Astrocyte (in vitro differentiated cells and primary cell): ENCODE data around the gene MRPS6.

Experiments used
- EZH2 ChIP-seq: IDR thresholded peaks from 2 replicates; pipeline ENCODE4 v1.6.1; 2012; ENCODE audit warnings: mild to moderate bottlenecking, low read length, inconsistent platforms; ENCODE audit not compliant: insufficient read depth
- TF ChIP-seq, protein P1 (sequence below): IDR thresholded peaks from 2 replicates; pipeline ENCODE4 v1.5.1; 2011; ENCODE audit warnings: low read depth, mild to moderate bottlenecking, inconsistent platforms, low read length, moderate library complexity; ENCODE audit not compliant: insufficient read depth

DNA sequence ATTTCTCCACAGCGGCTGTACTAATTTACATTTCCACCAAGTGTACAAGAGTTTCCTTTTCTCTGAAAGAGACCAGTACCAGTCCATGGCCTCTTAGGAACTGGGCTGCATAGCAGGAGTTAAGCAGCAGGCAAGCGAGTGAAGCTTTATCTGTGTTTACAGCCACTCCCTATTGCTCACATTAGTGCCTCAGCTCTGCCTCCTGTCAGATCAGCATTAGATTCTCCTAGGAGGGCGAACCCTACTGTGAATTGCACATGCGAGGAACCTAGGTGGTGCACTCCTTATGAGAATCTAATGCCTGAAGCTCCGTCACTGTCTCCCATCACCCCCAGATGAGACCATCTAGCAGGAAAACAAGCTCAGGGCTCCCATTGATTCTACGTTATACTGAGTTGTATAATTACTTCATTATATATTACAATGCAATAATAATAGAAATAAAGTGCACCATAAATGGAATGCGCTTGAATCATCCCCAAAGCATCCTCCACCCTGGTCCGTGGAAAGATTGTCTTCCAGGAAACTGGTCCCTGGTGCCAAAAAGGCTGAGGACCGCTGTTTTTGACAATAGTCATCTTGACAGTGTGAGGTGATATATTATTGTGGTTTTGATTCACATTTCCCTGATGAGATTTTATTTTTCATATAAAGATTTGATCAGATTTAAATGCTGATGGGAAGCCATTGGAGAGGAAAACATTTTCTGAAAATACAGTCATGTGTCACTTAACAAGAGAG is 45.5 kb upstream of the MRPS6 start:
- TF ChIP-seq, protein P1, sequence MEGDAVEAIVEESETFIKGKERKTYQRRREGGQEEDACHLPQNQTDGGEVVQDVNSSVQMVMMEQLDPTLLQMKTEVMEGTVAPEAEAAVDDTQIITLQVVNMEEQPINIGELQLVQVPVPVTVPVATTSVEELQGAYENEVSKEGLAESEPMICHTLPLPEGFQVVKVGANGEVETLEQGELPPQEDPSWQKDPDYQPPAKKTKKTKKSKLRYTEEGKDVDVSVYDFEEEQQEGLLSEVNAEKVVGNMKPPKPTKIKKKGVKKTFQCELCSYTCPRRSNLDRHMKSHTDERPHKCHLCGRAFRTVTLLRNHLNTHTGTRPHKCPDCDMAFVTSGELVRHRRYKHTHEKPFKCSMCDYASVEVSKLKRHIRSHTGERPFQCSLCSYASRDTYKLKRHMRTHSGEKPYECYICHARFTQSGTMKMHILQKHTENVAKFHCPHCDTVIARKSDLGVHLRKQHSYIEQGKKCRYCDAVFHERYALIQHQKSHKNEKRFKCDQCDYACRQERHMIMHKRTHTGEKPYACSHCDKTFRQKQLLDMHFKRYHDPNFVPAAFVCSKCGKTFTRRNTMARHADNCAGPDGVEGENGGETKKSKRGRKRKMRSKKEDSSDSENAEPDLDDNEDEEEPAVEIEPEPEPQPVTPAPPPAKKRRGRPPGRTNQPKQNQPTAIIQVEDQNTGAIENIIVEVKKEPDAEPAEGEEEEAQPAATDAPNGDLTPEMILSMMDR: no peak
- TF ChIP-seq EZH2: no peak
